Hepatocyte (in vitro differentiated cells): ENCODE measurements around the gene ASMT. TPM values are rescaled to one million over a fixed set of nuclear protein-coding genes. Genes with fewer than 3 reads are reported as not detected.

Experiments
- DNase-seq: peaks from one replicate; pipeline ENCODE4 v3.0.0-alpha.2; 2016; ENCODE audit warnings: low spot score
- H2AFZ ChIP-seq: fragments of 200-600 bp; sonication (generic); 2 replicates; pipeline ENCODE4 v1.6.0; 2016; ENCODE audit warnings: antibody characterized with exemption, mild to moderate bottlenecking
- H3K27ac ChIP-seq: fragments of 200-600 bp; sonication (generic); 2 replicates; pipeline ENCODE4 v1.5.1; 2016; ENCODE audit warnings: mild to moderate bottlenecking
- H3K27me3 ChIP-seq: fragments of 200-600 bp; sonication (generic); 2 replicates; pipeline ENCODE4 v1.6.1; 2016
- H3K36me3 ChIP-seq: fragments of 200-600 bp; sonication (generic); replicated peaks from 2 replicates; pipeline ENCODE4 v1.5.1; 2016; ENCODE audit warnings: low read depth; ENCODE audit not compliant: insufficient read depth
- H3K4me1 ChIP-seq: fragments of 200-600 bp; sonication (generic); 2 replicates; pipeline ENCODE4 v1.5.1; 2016; ENCODE audit warnings: mild to moderate bottlenecking, moderate library complexity; ENCODE audit not compliant: insufficient read depth
- H3K4me2 ChIP-seq: fragments of 200-600 bp; sonication (generic); 2 replicates; pipeline ENCODE4 v1.6.0; 2016
- H3K4me3 ChIP-seq: fragments of 200-600 bp; sonication (generic); 2 replicates; pipeline ENCODE4 v1.5.1; 2016; ENCODE audit warnings: mild to moderate bottlenecking
- H3K79me2 ChIP-seq: fragments of 200-600 bp; sonication (generic); 2 replicates; pipeline ENCODE4 v1.6.0; 2017; ENCODE audit warnings: mild to moderate bottlenecking
- H3K9me2 ChIP-seq: fragments of 200-600 bp; sonication (generic); replicated peaks from 2 replicates; pipeline ENCODE4 v1.6.0; 2017; ENCODE audit warnings: mild to moderate bottlenecking; ENCODE audit not compliant: insufficient read depth
- H3K9me3 ChIP-seq: fragments of 200-600 bp; sonication (generic); 2 replicates; pipeline ENCODE4 v1.5.1; 2016; ENCODE audit warnings: low read depth, mild to moderate bottlenecking
- H4K20me1 ChIP-seq: fragments of 200-600 bp; sonication (generic); 2 replicates; pipeline ENCODE4 v1.6.0; 2016; ENCODE audit warnings: mild to moderate bottlenecking; ENCODE audit not compliant: insufficient read depth, poor library complexity, severe bottlenecking
- CTCF ChIP-seq: fragments of 200-600 bp; sonication (generic); IDR thresholded peaks from 2 replicates; pipeline ENCODE4 v1.5.1; 2016; ENCODE audit warnings: antibody characterized with exemption, mild to moderate bottlenecking; ENCODE audit not compliant: poor library complexity
- EZH2 ChIP-seq: fragments of 200-600 bp; sonication (generic); IDR thresholded peaks from 2 replicates; pipeline ENCODE4 v1.6.1; 2016; ENCODE audit warnings: antibody characterized with exemption, mild to moderate bottlenecking, borderline replicate concordance
- EZH2phosphoT487 ChIP-seq: fragments of 200-600 bp; sonication (generic); IDR thresholded peaks from one replicate; pipeline ENCODE4 v1.6.1; 2018; ENCODE audit warnings: antibody characterized with exemption, mild to moderate bottlenecking, low read depth, moderate library complexity; ENCODE audit not compliant: unreplicated experiment, severe bottlenecking
- WGBS: methylation state at CpG from one replicate; pipeline ENCODE4 v1.1.6; 2016; ENCODE audit warnings: low lambda C conversion rate; ENCODE audit errors: missing lambda C conversion rate; 5-methylcytosine and 5-hydroxymethylcytosine counted together
- polyA plus RNA-seq: library from polyadenylated mRNA; unstranded; fragments of >200 nt; fragmentation: Nextera tagmentation; extraction: Ambion mirVana; gene quantifications from 2 replicates; pipeline ENCODE4 v1.2.1, GENCODE V29; 2016
- total RNA-seq: library from RNA; depleted of rRNA; stranded (reverse); fragments of >200 nt; gene quantifications from 2 replicates; pipeline ENCODE4 v1.2.3, GENCODE V29; 2014

Gene ASMT
- total and polyA plus RNA-seq, 2 experiments from 2014 or later = not detected

- no peaks in the 10 kb centered on the region for H3K9me3 ChIP-seq
- H3K9me2 ChIP-seq = no peaks in the 10 kb centered on the region
- no peak for DNase-seq
- 37% methylated on average over 5 of the region's 5 CpGs for WGBS
- TF ChIP-seq EZH2phosphoT487 = no peak
- no peak for TF ChIP-seq CTCF
- no peak for TF ChIP-seq EZH2
- H3K36me3 ChIP-seq = no peaks in the 10 kb centered on the region
- H3K4me1 ChIP-seq = no peaks in the 10 kb centered on the region
- H2AFZ ChIP-seq = no peak overlapping the region
- no peak overlapping the region for H3K27ac ChIP-seq
- H3K4me3 ChIP-seq = no peak overlapping the region
- peaks cover 5% of the 10 kb centered on the region for H4K20me1 ChIP-seq
- no peaks in the 10 kb centered on the region for H3K27me3 ChIP-seq
- H3K79me2 ChIP-seq = peaks cover 6% of the 10 kb centered on the region
- H3K4me2 ChIP-seq = no peak overlapping the region
These were observed 27.7 kb upstream of the ASMT start for GRCh38 chrX:1587161-1587560.

DNA sequence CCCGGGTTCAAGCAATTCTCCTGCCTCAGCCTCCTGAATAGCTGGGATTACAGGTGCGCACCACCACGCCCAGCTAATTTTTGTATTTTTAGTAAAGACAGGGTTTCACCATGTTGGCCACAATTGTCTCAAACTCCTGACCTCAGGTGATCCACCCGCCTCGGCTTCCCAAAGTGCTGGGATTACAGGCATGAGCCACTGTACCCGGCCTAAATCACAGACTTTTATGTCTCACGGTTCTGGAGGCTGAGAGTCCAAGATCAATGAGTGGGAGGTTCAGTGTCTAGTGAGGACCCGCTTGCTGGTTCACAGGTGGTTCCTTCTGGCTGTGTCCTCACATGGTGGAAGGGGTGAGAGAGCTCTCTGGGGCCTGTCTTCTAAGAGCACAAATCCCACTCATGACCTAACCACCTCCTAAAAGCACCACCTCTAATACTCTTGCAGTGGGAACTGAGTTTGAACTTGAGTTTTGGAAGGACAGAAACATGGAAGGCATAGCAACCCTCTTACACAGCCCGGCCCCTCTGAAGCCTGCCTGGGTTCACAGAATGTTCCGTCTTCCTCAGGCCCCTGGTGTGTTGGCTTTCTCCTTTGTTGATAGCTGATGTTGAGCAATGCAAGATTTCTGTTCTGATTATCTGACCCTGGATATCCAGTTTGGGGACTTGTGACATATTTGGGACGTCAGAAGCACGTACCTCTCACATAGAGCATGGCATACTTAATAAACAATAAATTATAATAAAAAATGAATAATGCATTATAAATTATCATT lies 25.3 kb upstream of the ASMT start:
- H3K27ac ChIP-seq = no peak overlapping the region
- H2AFZ ChIP-seq = no peak overlapping the region
- no peaks in the 10 kb centered on the region for H3K9me2 ChIP-seq
- H4K20me1 ChIP-seq = peaks cover 28% of the 10 kb centered on the region
- 87% methylated on average over 12 of the region's 12 CpGs for WGBS
- peaks cover 30% of the 10 kb centered on the region for H3K79me2 ChIP-seq
- TF ChIP-seq CTCF = no peak
- no peak for TF ChIP-seq EZH2
- TF ChIP-seq EZH2phosphoT487 = no peak
- H3K4me2 ChIP-seq = no peak overlapping the region
- H3K27me3 ChIP-seq = no peaks in the 10 kb centered on the region
- no peak overlapping the region for H3K4me3 ChIP-seq
- H3K9me3 ChIP-seq = no peaks in the 10 kb centered on the region
- no peak for DNase-seq
- H3K36me3 ChIP-seq = no peaks in the 10 kb centered on the region
- H3K4me1 ChIP-seq = peaks cover 11% of the 10 kb centered on the region

GRCh38 chrX:1591102-1591862 lies 23.6 kb upstream of the ASMT start, which contains the start of gene AKAP17A:
AKAP17A (plus strand) TSS chrX:1591604; CDS start chrX:1593463, 1,859 bp downstream.
- Histone ChIP-seq H3K27ac (peak within 1 kb of the TSS; percentile 96), H3K4me1 (peaks cover 11% of the 10 kb centered on the region), H3K79me2 (peaks cover 47% of the 10 kb centered on the region), H3K4me3 (peak within 1 kb of the TSS; percentile 94), H3K27me3 (no peaks in the 10 kb centered on the region), H3K36me3 (no peaks in the 10 kb centered on the region), H3K9me3 (no peaks in the 10 kb centered on the region), H3K9me2 (no peaks in the 10 kb centered on the region), H4K20me1 (peaks cover 45% of the 10 kb centered on the region), H2AFZ (no peak within 1 kb of the TSS), H3K4me2 (peak within 1 kb of the TSS; percentile 96)
- peak; percentile 96 for DNase-seq
- TF ChIP-seq EZH2 = no peak
- no peak for TF ChIP-seq CTCF
- TF ChIP-seq EZH2phosphoT487 = no peak
- WGBS = 3% methylated on average over 58 of the region's 66 CpGs
